ENCODE measurements around the gene KICS2. TPM values are rescaled to one million over a fixed set of nuclear protein-coding genes. Genes with fewer than 3 reads are reported as not detected.

KICS2 gene
- total RNA-seq, 1 experiment from 2014 or later = 9.7 TPM

GRCh38 chr12:64175254-64175945, 46.7 kb downstream of the KICS2 start:
- H3K27me3 ChIP-seq = no peaks in the 10 kb centered on the region
- H3K9me3 ChIP-seq (replicated peaks) = no peaks in the 10 kb centered on the region
- no peak overlapping the region for H3K27ac ChIP-seq
- H3K4me3 ChIP-seq = no peak overlapping the region
- H3K4me1 ChIP-seq = peaks cover 3% of the 10 kb centered on the region; the same call in 1 of the 2 replicates
- DNase-seq = no peak
- no peaks in the 10 kb centered on the region for H3K36me3 ChIP-seq

- no peak overlapping the region for H3K4me3 ChIP-seq
- H3K4me1 ChIP-seq = peaks cover 3% of the 10 kb centered on the region; the same call in 1 of the 2 replicates
- H3K27me3 ChIP-seq = no peaks in the 10 kb centered on the region
- no peaks in the 10 kb centered on the region for H3K36me3 ChIP-seq
- DNase-seq = no peak
- H3K27ac ChIP-seq = no peak overlapping the region
- no peaks in the 10 kb centered on the region for H3K9me3 ChIP-seq (replicated peaks)
Measured at GRCh38 chr12:64173456-64173855, 48.6 kb downstream of the KICS2 start.

Other genes starting within 250 kb of the KICS2 start
- gene C12orf56, start 168.5 kb upstream of the KICS2 start, total RNA-seq (2014; rRNA removed; shearing (Covaris generic)) = not detected in 2 replicates
- 76.4 and 86.0 TPM in 2 replicates for gene XPOT, start 182.1 kb upstream of the KICS2 start, total RNA-seq (2014; rRNA removed; shearing (Covaris generic))
- 27.3 and 31.5 TPM in 2 replicates for gene TBK1, start 229.8 kb upstream of the KICS2 start, total RNA-seq (2014; rRNA removed; shearing (Covaris generic))

Data from SJCRH30 (cell line).